A549 (cell line): ENCODE data around the gene TUBA4B. TPM values are rescaled to one million over a fixed set of nuclear protein-coding genes. Genes with fewer than 3 reads are reported as not detected.

Experiments
- ATAC-seq, 2 experiments: fragments of 200-7000 bp in 1 of 2; fragments of >200 bp in 1 of 2; cut with Nextera tagmentation in 1 of 2; cut with Tn5 transposase in 1 of 2; 3 replicates each; pipeline versions ENCODE4 v1.8.0 to v1.9.1; 2018 to 2020; ENCODE audit warnings: mild to moderate bottlenecking in 1 of 2, moderate library complexity in 1 of 2
- CTCF ChIA-PET: fragments of 300-600 bp; sonication (Branson Sonifier 250); formaldehyde crosslinking; extraction: SDS; loops from one replicate; lab custom pipeline; 2021; ENCODE audit warnings: antibody characterized with exemption, inconsistent platforms; lab: Yijun Ruan, JAX
- POLR2A ChIA-PET: fragments of 350-600 bp; formaldehyde crosslinking; extraction: SDS; loops from one replicate; lab custom pipeline; 2021; ENCODE audit warnings: antibody characterized with exemption, inconsistent platforms; lab: Yijun Ruan, JAX
- DNase-seq, 2 experiments: peaks; one replicate each; pipeline versions ENCODE4 v3.0.0 to v3.0.0-alpha.2; 2011 to 2016; ENCODE audit warnings: low read depth in 1 of 2, low spot score in 1 of 2
- FAIRE-seq: peaks from 2 replicates; lab custom pipeline; 2011; peaks lifted over from hg19 to GRCh38; lab: Jason Lieb, UNC
- H3K27ac ChIP-seq, 2 experiments: fragments of >200 bp; sonication (Bioruptor Twin); formaldehyde crosslinking; 3 replicates each; pipeline ENCODE4 v1.5.1; 2016 to 2017
- H3K4me1 ChIP-seq: fragments of >200 bp; sonication (Bioruptor Twin); formaldehyde crosslinking; 3 replicates; pipeline ENCODE4 v1.6.1; 2016
- H3K4me2 ChIP-seq: fragments of >200 bp; sonication (Bioruptor Twin); formaldehyde crosslinking; 3 replicates; pipeline ENCODE4 v1.6.1; 2016
- H3K4me3 ChIP-seq: fragments of >200 bp; sonication (Bioruptor Twin); formaldehyde crosslinking; 3 replicates; pipeline ENCODE4 v1.5.1; 2016
- H3K9me3 ChIP-seq: fragments of >200 bp; sonication (Bioruptor Twin); formaldehyde crosslinking; 3 replicates; pipeline ENCODE4 v1.6.1; 2016
- BCL3 ChIP-seq: fragments of >200 bp; sonication (Bioruptor Twin); formaldehyde crosslinking; IDR thresholded peaks from 3 replicates; pipeline ENCODE4 v1.6.1; 2016
- BHLHE40 ChIP-seq: IDR thresholded peaks from 2 replicates; pipeline ENCODE4 v1.6.1; 2012; ENCODE audit warnings: low read depth, low read length, inconsistent platforms
- CBX8 ChIP-seq: fragments of 200-600 bp; sonication (generic); IDR thresholded peaks from 2 replicates; pipeline ENCODE4 v1.6.1; 2016
- CHD2 ChIP-seq: fragments of 150-350 bp; IDR thresholded peaks from 2 replicates; pipeline ENCODE4 v1.6.1; 2014; ENCODE audit warnings: low read length; ENCODE audit not compliant: partially characterized antibody
- CHD4 ChIP-seq: fragments of 200-600 bp; sonication (generic); IDR thresholded peaks from 2 replicates; pipeline ENCODE4 v1.6.1; 2016; ENCODE audit warnings: antibody characterized with exemption, mild to moderate bottlenecking, borderline replicate concordance
- E2F6 ChIP-seq: IDR thresholded peaks from 2 replicates; pipeline ENCODE4 v1.6.1; 2012; ENCODE audit warnings: low read depth, borderline replicate concordance
- ELK1 ChIP-seq: fragments of 150-350 bp; IDR thresholded peaks from 2 replicates; pipeline ENCODE4 v1.6.1; 2014; ENCODE audit warnings: low read depth, mild to moderate bottlenecking, low read length
- EP300 ChIP-seq, 2 experiments: fragments of >200 bp; sonication (Bioruptor Twin); formaldehyde crosslinking; IDR thresholded peaks; 2 replicates in 1 of 2; 3 replicates in 1 of 2; pipeline ENCODE4 v1.6.1; 2016 to 2017
- ESRRA ChIP-seq: fragments of 150-350 bp; IDR thresholded peaks from 2 replicates; pipeline ENCODE4 v1.6.1; 2014; ENCODE audit warnings: mild to moderate bottlenecking, low read length, borderline replicate concordance
- HMGXB4 ChIP-seq: fragments of 250-450 bp; sonication (Bioruptor Pico); IDR thresholded peaks from 2 replicates; pipeline ENCODE4 v1.5.0; 2021; ENCODE audit warnings: mild to moderate bottlenecking, moderate library complexity, borderline replicate concordance
- HOXA7 ChIP-seq: fragments of 250-450 bp; sonication (Bioruptor Pico); IDR thresholded peaks from 2 replicates; pipeline ENCODE4 v1.5.0; 2020; ENCODE audit warnings: mild to moderate bottlenecking, moderate library complexity
- HOXB13 ChIP-seq: fragments of 250-450 bp; sonication (Bioruptor Pico); IDR thresholded peaks from 2 replicates; pipeline ENCODE4 v1.5.0; 2020; ENCODE audit warnings: low read depth, mild to moderate bottlenecking, moderate library complexity
- HOXB5 ChIP-seq: fragments of 250-450 bp; sonication (Bioruptor Pico); IDR thresholded peaks from 2 replicates; pipeline ENCODE4 v1.5.0; 2020; ENCODE audit warnings: mild to moderate bottlenecking, moderate library complexity
- JUN ChIP-seq, 2 experiments: fragments of >200 bp; sonication (Bioruptor Twin); formaldehyde crosslinking; IDR thresholded peaks; 2 replicates in 1 of 2; 3 replicates in 1 of 2; pipeline ENCODE4 v1.6.1; 2016 to 2017
- JUNB ChIP-seq: fragments of >200 bp; sonication (Bioruptor Twin); formaldehyde crosslinking; IDR thresholded peaks from 2 replicates; pipeline ENCODE4 v1.6.1; 2016
- KDM1A ChIP-seq: fragments of 200-600 bp; sonication (generic); IDR thresholded peaks from 2 replicates; pipeline ENCODE4 v1.6.1; 2016; ENCODE audit warnings: low read depth, mild to moderate bottlenecking
- KDM5A ChIP-seq: fragments of 200-600 bp; sonication (generic); IDR thresholded peaks from 2 replicates; pipeline ENCODE4 v1.6.1; 2016; ENCODE audit warnings: antibody characterized with exemption, mild to moderate bottlenecking
- MAZ ChIP-seq: fragments of 150-350 bp; IDR thresholded peaks from 2 replicates; pipeline ENCODE4 v1.6.1; 2014; ENCODE audit warnings: antibody characterized with exemption, low read depth, low read length, borderline replicate concordance
- MYC ChIP-seq: IDR thresholded peaks from 2 replicates; pipeline ENCODE4 v1.6.1; 2012; ENCODE audit warnings: mild to moderate bottlenecking, inconsistent platforms, low read length, improper control_type of control experiment, borderline replicate concordance
- NR3C1 ChIP-seq: fragments of >200 bp; sonication (Bioruptor Twin); formaldehyde crosslinking; IDR thresholded peaks from 3 replicates; pipeline ENCODE4 v1.6.1; 2017
- PHF8 ChIP-seq: fragments of 200-600 bp; sonication (generic); IDR thresholded peaks from 2 replicates; pipeline ENCODE4 v1.6.1; 2016; ENCODE audit warnings: low read depth, mild to moderate bottlenecking, antibody characterized with exemption, moderate library complexity, borderline replicate concordance
- POLR2AphosphoS2 ChIP-seq: conservative IDR thresholded peaks from 2 replicates; pipeline ENCODE4 v1.6.1; 2012; ENCODE audit warnings: low read length, improper control_type of control experiment, inconsistent platforms
- RAD21 ChIP-seq, 2 experiments: fragments of >200 bp in 1 of 2; sonication (Bioruptor Twin) in 1 of 2; formaldehyde crosslinking in 1 of 2; IDR thresholded peaks in 1 of 2; conservative IDR thresholded peaks in 1 of 2; 2 replicates in 1 of 2; 3 replicates in 1 of 2; pipeline ENCODE4 v1.6.1; 2012 to 2018; ENCODE audit warnings: inconsistent platforms in 1 of 2
- RCOR1 ChIP-seq: fragments of 150-350 bp; IDR thresholded peaks from 2 replicates; pipeline ENCODE4 v1.6.1; 2014; ENCODE audit warnings: antibody characterized with exemption, low read length, low read depth
- SMC3 ChIP-seq: fragments of >200 bp; sonication (Bioruptor Twin); formaldehyde crosslinking; IDR thresholded peaks from 3 replicates; pipeline ENCODE4 v1.6.1; 2018; ENCODE audit warnings: inconsistent platforms
- SREBF2 ChIP-seq: fragments of 450-650 bp; IDR thresholded peaks from 2 replicates; pipeline ENCODE4 v1.6.1; 2014; ENCODE audit warnings: mild to moderate bottlenecking, moderate library complexity
- TP53 ChIP-seq: fragments of 250-450 bp; sonication (Bioruptor Pico); IDR thresholded peaks from 2 replicates; pipeline ENCODE4 v1.5.0; 2021; ENCODE audit warnings: mild to moderate bottlenecking, moderate library complexity
- USF2 ChIP-seq: fragments of 450-650 bp; IDR thresholded peaks from 2 replicates; pipeline ENCODE4 v1.6.1; 2014; ENCODE audit warnings: antibody characterized with exemption
- ZC3H11A ChIP-seq: fragments of 450-650 bp; IDR thresholded peaks from 2 replicates; pipeline ENCODE4 v1.6.1; 2014; ENCODE audit warnings: antibody characterized with exemption, mild to moderate bottlenecking
- ZSCAN20 ChIP-seq: fragments of 250-450 bp; sonication (Bioruptor Pico); IDR thresholded peaks from 2 replicates; pipeline ENCODE4 v1.8.0; 2022; ENCODE audit warnings: mild to moderate bottlenecking, moderate library complexity
- WGBS: methylation state at CpG from one replicate; pipeline ENCODE4 v1.1.6; 2017; ENCODE audit errors: missing lambda C conversion rate; 5-methylcytosine and 5-hydroxymethylcytosine counted together
- polyA plus RNA-seq, 4 experiments: library from polyadenylated mRNA; depleted of rRNA in 3 of 4; stranded (reverse); fragments of >200 nt; fragmentation: RNase III in 1 of 4; extraction: RNeasy Plus Mini Kit Qiagen cat#74134 plus additional on column Dnase treatment in 1 of 4; gene quantifications; 2 replicates in 3 of 4; 3 replicates in 1 of 4; pipeline ENCODE4 v1.2.3, GENCODE V29; 2011 to 2017

Gene TUBA4B
- polyA plus RNA-seq, 2 of the 4 experiments (the other 2 are of a cell fraction) = 0.71 to 0.94 TPM

- TF ChIP-seq RAD21 (conservative IDR thresholded peaks at IDR 0.05 in 1 of 2, IDR thresholded peaks at IDR 0.05 in 1 of 2) = peak; percentile 73
- TF ChIP-seq NR3C1 = no peak
- TF ChIP-seq EP300 (IDR thresholded peaks at IDR 0.05) = no peak
- TF ChIP-seq TP53 = no peak
These were observed 24.9 kb downstream of the TUBA4B start (continued) for GRCh38 chr2:219277703-219278654.

- Histone ChIP-seq H3K4me3 (peak overlapping the region; percentile 66), H3K27ac (peak overlapping the region; percentile 96 to 99), H3K4me2 (peak overlapping the region; percentile 95), H3K4me1 (peaks cover 60% of the 10 kb centered on the region), H3K9me3 (no peaks in the 10 kb centered on the region)
- no peak for DNase-seq
- 28% methylated on average over 9 of the region's 9 CpGs for WGBS
- CTCF ChIA-PET = interaction anchor here (0.6 to 16.2 kb wide), 25 partner anchors 8 to 266 kb away, joined by 3 to 540 read pairs (median 5); partner anchors contain the start of genes ABCB6, ANKZF1, CNPPD1 and GLB1L
- TF ChIP-seq SREBF2 (no peak), KDM1A (no peak), USF2 (no peak), HMGXB4 (CRISPR knock-in tag) (no peak), HOXB13 (CRISPR knock-in tag) (no peak), E2F6 (no peak), CHD2 (peak; percentile 40), ESRRA (no peak), HOXB5 (0 out of 2 replicates have a peak, but pooled peaks have one; percentile 21), PHF8 (no peak), CBX8 (no peak), RCOR1 (no peak), MAZ (no peak), HOXA7 (CRISPR knock-in tag) (no peak; the same call in 1 of the 2 replicates), POLR2AphosphoS2 (no peak), ZSCAN20 (CRISPR knock-in tag) (no peak), JUN (IDR thresholded peaks at IDR 0.05) (no peak), MYC (no peak), CHD4 (no peak), BHLHE40 (no peak), JUNB (peak; percentile 84; the same call in 1 of the 2 replicates), EP300 (IDR thresholded peaks at IDR 0.05) (no peak), ELK1 (no peak), SMC3 (no peak), BCL3 (no peak), KDM5A (no peak), ZC3H11A (no peak)
- POLR2A ChIA-PET = interaction anchor here (0.5 to 3.0 kb wide), 13 partner anchors 13 to 102 kb away, joined by 3 to 51 read pairs (median 6); partner anchors contain the start of genes ABCB6, ANKZF1, ATG9A and CNPPD1
- ATAC-seq = no peak; a peak in 1 of 6 replicates
- no peak for FAIRE-seq
These were observed 25.7 kb downstream of the TUBA4B start for GRCh38 chr2:219278655-219279150.
